HCT116 (cell line): ENCODE measurements around the gene DPH2.

Source experiments
- CTCF ChIP-seq, 3 experiments: fragments of 200-600 bp in 1 of 3; sonication (generic) in 1 of 3; IDR thresholded peaks in 2 of 3; conservative IDR thresholded peaks in 1 of 3; 2 replicates each; pipeline ENCODE4 v1.5.1; 2012 to 2017; ENCODE audit warnings: low read depth in 2 of 3, low read length in 2 of 3, antibody characterized with exemption in 1 of 3, borderline replicate concordance in 1 of 3, control low read depth in 1 of 3, mild to moderate bottlenecking in 1 of 3, mixed read lengths in 1 of 3, mixed run types in 1 of 3, moderate library complexity in 1 of 3; ENCODE audit not compliant: insufficient read depth in 1 of 3
- ELF1 ChIP-seq: IDR thresholded peaks from 2 replicates; pipeline ENCODE4 v1.6.1; 2012; ENCODE audit warnings: low read depth, borderline replicate concordance
- EZH2 ChIP-seq: fragments of 200-600 bp; sonication (generic); IDR thresholded peaks from 2 replicates; pipeline ENCODE4 v1.6.1; 2017; ENCODE audit warnings: antibody characterized with exemption, mixed run types
- EZH2phosphoT487 ChIP-seq: fragments of 200-600 bp; IDR thresholded peaks from 2 replicates; pipeline ENCODE4 v1.6.1; 2018; ENCODE audit warnings: antibody characterized with exemption, borderline replicate concordance
- FOSL1 ChIP-seq: IDR thresholded peaks from 2 replicates; pipeline ENCODE4 v1.6.1; 2012; ENCODE audit warnings: low read depth
- JUND ChIP-seq: IDR thresholded peaks from 2 replicates; pipeline ENCODE4 v1.6.1; 2012
- MAX ChIP-seq: IDR thresholded peaks from 2 replicates; pipeline ENCODE4 v1.6.1; 2012
- POLR2A ChIP-seq: IDR thresholded peaks from 2 replicates; pipeline ENCODE4 v1.7.0; 2011; ENCODE audit warnings: borderline replicate concordance; ENCODE audit not compliant: insufficient read depth, insufficient read length; ENCODE audit errors: extremely low read depth
- RAD21 ChIP-seq: IDR thresholded peaks from 2 replicates; pipeline ENCODE4 v1.6.1; 2012; ENCODE audit warnings: low read depth, mild to moderate bottlenecking
- SRF ChIP-seq: IDR thresholded peaks from 2 replicates; pipeline ENCODE4 v1.6.1; 2012; ENCODE audit warnings: low read depth
- ZFX ChIP-seq: fragments of 450-650 bp; IDR thresholded peaks from 2 replicates; pipeline ENCODE4 v1.6.1; 2017

- TF ChIP-seq POLR2A: no peak
- TF ChIP-seq MAX: no peak
- no peak for TF ChIP-seq CTCF (IDR thresholded peaks at IDR 0.05 in 2 of 3, conservative IDR thresholded peaks at IDR 0.05 in 1 of 3; ENCODE audit: borderline replicate concordance in 1 of 3, insufficient read depth in 1 of 3, low read depth in 2 of 3, low read length in 2 of 3)
- no peak for TF ChIP-seq EZH2
- no peak for TF ChIP-seq JUND
- TF ChIP-seq RAD21: no peak
- TF ChIP-seq FOSL1: no peak
- no peak for TF ChIP-seq SRF
- TF ChIP-seq ELF1: no peak
- no peak for TF ChIP-seq ZFX
- no peak for TF ChIP-seq EZH2phosphoT487
These were observed 7.1 kb downstream of the DPH2 start for GRCh38 chr1:43976890-43977289.
